HAP-1 (cell line): ENCODE data around the gene BANK1.

Experiments
- DNase-seq, 2 experiments: peaks; one replicate each; pipeline ENCODE4 v3.0.0-alpha.2; 2016 to 2020; ENCODE audit warnings: low spot score in 2 of 2
- H3K27me3 ChIP-seq: fragments of 250-450 bp; sonication (Bioruptor Pico); 2 replicates; pipeline ENCODE4 v1.5.1; 2020; ENCODE audit warnings: low read depth, mild to moderate bottlenecking, moderate library complexity
- H3K36me3 ChIP-seq: fragments of 250-450 bp; sonication (Bioruptor Pico); replicated peaks from 2 replicates; pipeline ENCODE4 v1.5.1; 2020; ENCODE audit warnings: mild to moderate bottlenecking
- H3K4me1 ChIP-seq: fragments of 250-450 bp; sonication (Bioruptor Pico); 2 replicates; pipeline ENCODE4 v1.5.1; 2020; ENCODE audit warnings: mild to moderate bottlenecking
- H3K4me3 ChIP-seq: fragments of 250-450 bp; sonication (Bioruptor Pico); 2 replicates; pipeline ENCODE4 v1.5.1; 2020; ENCODE audit warnings: mild to moderate bottlenecking, moderate library complexity
- H3K9me3 ChIP-seq: fragments of 250-450 bp; sonication (Bioruptor Pico); 2 replicates; pipeline ENCODE4 v1.5.1; 2020; ENCODE audit warnings: mild to moderate bottlenecking, moderate library complexity
- in situ Hi-C: fragments of 300-500 bp; cut with MboI; formaldehyde crosslinking; loops from 3 replicates; pipeline ENCODE4 v1.14.3; 2020; ENCODE audit warnings: low sequenced_read_pairs, inconsistent platforms, mixed read lengths

BANK1 gene

DNA sequence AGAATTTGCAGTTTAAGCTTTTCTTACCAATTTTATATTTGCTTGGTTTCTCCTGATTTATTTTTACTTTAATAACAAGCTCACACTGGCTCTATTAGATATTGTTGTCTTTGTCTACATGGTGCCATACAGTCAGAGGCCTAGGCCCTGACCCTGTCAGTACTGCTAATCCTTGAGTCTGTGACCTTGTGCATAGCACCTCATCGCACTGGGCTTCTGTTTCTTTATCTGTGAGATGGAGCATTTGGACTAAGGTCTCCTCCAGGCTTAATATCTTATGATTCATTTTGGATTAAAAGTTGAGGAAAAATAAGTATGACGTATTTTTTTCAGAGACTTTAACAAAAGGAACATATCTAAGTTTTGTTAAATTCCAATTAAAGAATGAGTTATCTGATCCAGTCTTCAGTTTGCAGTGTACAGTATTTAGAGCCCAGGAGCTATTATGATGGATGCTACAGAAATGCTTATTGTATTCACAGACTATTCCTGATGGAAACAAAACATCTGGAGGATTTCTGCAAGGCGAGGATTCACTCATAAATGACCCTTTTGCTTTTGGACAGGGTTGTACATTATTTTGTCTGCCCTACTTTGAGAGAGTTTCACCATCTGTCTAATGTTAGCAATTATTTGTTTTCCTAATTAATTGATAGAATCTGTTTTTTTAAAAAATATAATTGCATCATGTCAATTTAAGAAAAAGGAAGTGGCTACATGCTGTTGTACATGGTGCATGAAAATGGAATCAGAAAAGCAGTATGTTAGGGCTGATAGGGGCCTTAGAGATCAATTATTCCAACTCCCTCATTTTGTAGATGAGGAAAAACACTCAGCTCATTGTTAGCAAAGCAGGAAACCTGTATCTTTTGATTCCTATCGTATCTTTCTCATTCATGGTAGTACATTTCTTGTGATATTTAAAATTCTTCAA is 203.6 kb downstream of the BANK1 start:
- in situ Hi-C loops: no loop called here
- H3K36me3 ChIP-seq: no peaks in the 10 kb centered on the region
- DNase-seq: no peak
- H3K27me3 ChIP-seq: no peaks in the 10 kb centered on the region
- no peaks in the 10 kb centered on the region; the same call in 1 of the 2 replicates for H3K4me1 ChIP-seq
- H3K4me3 ChIP-seq: no peak overlapping the region
- no peaks in the 10 kb centered on the region for H3K9me3 ChIP-seq

GRCh38 chr4:102007959-102008425 is 217.5 kb downstream of the BANK1 start:
- in situ Hi-C loops: no loop called here
- no peak for DNase-seq
- Histone ChIP-seq H3K27me3 (no peaks in the 10 kb centered on the region), H3K36me3 (no peaks in the 10 kb centered on the region), H3K9me3 (no peaks in the 10 kb centered on the region), H3K4me1 (no peaks in the 10 kb centered on the region), H3K4me3 (no peak overlapping the region)

DNA sequence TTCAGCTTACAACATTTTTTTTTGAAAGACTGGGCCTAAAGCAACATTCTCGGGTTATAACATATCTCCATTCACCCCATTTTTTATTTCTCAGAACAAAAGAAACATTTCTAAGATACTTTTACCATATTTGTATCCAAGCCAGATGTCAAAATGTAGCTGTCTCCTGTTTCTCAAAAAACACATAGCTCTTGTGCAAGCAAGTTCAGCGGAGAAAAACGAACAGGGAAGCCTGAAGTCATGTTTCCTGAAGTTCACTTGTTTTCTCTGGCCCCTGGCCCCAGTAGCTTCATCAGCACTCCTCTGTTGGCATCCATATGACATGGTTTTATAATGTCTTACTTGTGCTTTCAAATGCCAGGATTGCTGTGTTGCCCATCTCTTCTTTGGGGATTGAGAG is 218.2 kb downstream of the BANK1 start:
- H3K36me3 ChIP-seq: no peaks in the 10 kb centered on the region
- H3K4me1 ChIP-seq: no peaks in the 10 kb centered on the region
- H3K27me3 ChIP-seq: no peaks in the 10 kb centered on the region
- DNase-seq: no peak
- H3K9me3 ChIP-seq: no peaks in the 10 kb centered on the region
- no peak overlapping the region for H3K4me3 ChIP-seq
- in situ Hi-C loops: no loop called here

- Histone ChIP-seq H3K4me1 (no peaks in the 10 kb centered on the region), H3K4me3 (no peak overlapping the region), H3K36me3 (no peaks in the 10 kb centered on the region), H3K27me3 (no peaks in the 10 kb centered on the region), H3K9me3 (no peaks in the 10 kb centered on the region)
- in situ Hi-C loops: no loop called here
- DNase-seq: no peak
These were observed 231.8 kb downstream of the BANK1 start for GRCh38 chr4:102022343-102022742.

- no peaks in the 10 kb centered on the region for H3K9me3 ChIP-seq
- H3K4me1 ChIP-seq: no peaks in the 10 kb centered on the region
- H3K27me3 ChIP-seq: no peaks in the 10 kb centered on the region
- no peak overlapping the region for H3K4me3 ChIP-seq
- in situ Hi-C loops: no loop called here
- DNase-seq: no peak
- no peaks in the 10 kb centered on the region for H3K36me3 ChIP-seq
These were observed 237.4 kb downstream of the BANK1 start for GRCh38 chr4:102027961-102028360.

DNA sequence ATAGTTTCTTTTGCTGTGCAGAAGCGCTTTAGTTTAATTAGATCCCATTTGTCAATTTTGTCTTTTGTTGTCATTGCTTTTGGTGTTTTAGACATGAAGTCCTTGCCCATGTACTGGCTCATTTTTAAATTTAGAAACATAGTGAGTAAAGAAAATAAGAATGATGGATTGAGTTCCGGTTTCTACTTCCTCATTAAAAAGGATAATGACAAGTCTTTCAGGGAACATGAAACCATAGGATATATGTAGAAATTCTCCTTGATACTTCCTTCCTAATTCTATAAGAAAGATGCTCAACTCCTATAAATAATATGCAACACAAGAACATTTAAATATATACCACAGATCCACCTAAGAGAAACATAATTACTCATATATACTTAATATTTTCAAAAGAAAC is 240.9 kb downstream of the BANK1 start:
- in situ Hi-C loops: no loop called here
- H3K9me3 ChIP-seq: no peaks in the 10 kb centered on the region

DNA sequence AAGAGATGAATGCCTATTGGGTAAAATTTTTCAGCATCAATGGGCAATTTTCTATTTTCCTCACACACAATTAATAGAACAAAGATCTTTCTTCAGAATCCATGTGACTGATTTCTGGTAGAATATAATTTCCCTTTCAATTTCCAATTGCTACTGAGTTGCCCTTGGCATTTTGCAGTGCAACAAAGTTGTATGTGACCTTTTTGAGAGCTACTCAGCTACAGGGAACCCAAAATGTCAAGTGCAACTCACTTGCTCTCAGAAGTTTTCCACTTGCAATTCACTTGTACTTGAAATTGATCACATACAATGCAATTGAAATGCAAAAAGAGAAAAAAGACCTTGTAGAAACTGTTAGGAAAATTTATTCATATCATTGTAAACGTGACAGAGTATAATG is 245.5 kb downstream of the BANK1 start:
- no peaks in the 10 kb centered on the region for H3K36me3 ChIP-seq
- H3K4me3 ChIP-seq: no peak overlapping the region
- H3K9me3 ChIP-seq: no peaks in the 10 kb centered on the region
- DNase-seq: no peak
- no peaks in the 10 kb centered on the region for H3K4me1 ChIP-seq
- in situ Hi-C loops: no loop called here
- H3K27me3 ChIP-seq: no peaks in the 10 kb centered on the region

More for the DNA sequence above, 240.9 kb downstream of the BANK1 start:
- Histone ChIP-seq H3K4me3 (no peak overlapping the region), H3K36me3 (no peaks in the 10 kb centered on the region), H3K27me3 (no peaks in the 10 kb centered on the region), H3K4me1 (no peaks in the 10 kb centered on the region)
- DNase-seq: no peak

DNA sequence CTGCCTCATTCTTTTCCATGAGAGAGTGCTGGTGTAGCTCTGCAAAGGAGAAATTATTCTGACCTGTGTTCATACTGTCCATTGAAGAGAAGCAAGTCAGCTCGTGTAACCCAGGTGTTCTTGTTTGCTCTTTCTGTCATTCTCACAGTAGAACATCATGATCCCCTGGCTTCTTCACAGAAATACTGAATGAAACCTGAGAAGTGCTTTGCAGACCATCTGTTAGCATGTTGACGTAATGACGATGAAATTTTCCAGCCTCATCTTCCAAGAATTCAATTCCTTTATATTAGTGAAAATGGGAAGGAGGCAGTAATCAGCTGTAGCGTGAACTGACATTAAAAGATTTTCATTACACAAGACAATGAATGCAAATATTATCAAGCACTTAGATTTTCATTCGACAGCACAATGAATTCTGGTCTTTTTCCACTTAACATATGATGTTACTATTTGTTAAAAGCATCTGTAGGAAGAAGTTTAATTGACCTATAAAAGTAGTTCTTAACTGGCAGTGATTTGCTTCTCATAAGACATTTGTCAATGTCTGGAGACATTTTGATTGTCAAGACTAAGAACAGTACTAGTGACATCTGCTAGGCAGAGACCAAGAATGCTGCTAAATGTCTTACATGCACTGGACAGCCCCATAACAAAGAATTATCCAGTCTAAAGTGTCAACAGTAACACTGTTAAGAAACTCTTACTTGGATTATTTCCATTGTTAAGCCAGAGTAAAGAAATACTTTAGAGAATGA is 246.3 kb downstream of the BANK1 start:
- Histone ChIP-seq H3K27me3 (no peaks in the 10 kb centered on the region), H3K9me3 (no peaks in the 10 kb centered on the region), H3K36me3 (no peaks in the 10 kb centered on the region), H3K4me1 (no peaks in the 10 kb centered on the region), H3K4me3 (no peak overlapping the region)
- in situ Hi-C loops: no loop called here
- no peak for DNase-seq

GRCh38 chr4:102037566-102037965 is 247.0 kb downstream of the BANK1 start:
- no peak overlapping the region for H3K4me3 ChIP-seq
- no peaks in the 10 kb centered on the region for H3K27me3 ChIP-seq
- no peaks in the 10 kb centered on the region for H3K9me3 ChIP-seq
- in situ Hi-C loops: no loop called here
- DNase-seq: no peak
- no peaks in the 10 kb centered on the region for H3K4me1 ChIP-seq
- no peaks in the 10 kb centered on the region for H3K36me3 ChIP-seq

GRCh38 chr4:102042871-102043802 is 252.6 kb downstream of the BANK1 start:
- Histone ChIP-seq H3K4me1 (no peaks in the 10 kb centered on the region), H3K9me3 (no peaks in the 10 kb centered on the region), H3K4me3 (no peak overlapping the region), H3K36me3 (no peaks in the 10 kb centered on the region), H3K27me3 (no peaks in the 10 kb centered on the region)
- DNase-seq: no peak
- in situ Hi-C loops: no loop called here

DNA sequence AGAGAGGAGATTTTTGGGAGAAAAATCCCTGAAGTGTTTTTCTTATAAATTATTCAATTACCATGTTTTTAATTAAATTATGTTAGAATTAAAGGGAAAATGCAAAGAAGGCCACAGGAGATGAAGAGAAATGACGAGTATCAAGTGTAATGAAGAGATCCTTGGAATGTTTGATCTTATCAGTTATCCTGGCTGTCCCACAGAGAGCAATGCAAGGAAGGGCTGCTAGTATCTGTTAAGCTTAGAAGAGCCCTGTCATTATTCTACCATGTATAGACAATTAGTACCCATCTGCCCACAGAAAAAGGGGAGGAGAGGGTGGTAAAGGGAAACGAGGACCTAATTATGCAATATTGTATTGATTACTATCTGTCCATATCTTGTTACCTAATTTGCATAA is 257.1 kb downstream of the BANK1 start:
- DNase-seq: no peak
- Histone ChIP-seq H3K4me3 (no peak overlapping the region), H3K27me3 (no peaks in the 10 kb centered on the region), H3K4me1 (no peaks in the 10 kb centered on the region), H3K36me3 (no peaks in the 10 kb centered on the region), H3K9me3 (no peaks in the 10 kb centered on the region)
- in situ Hi-C loops: no loop called here

DNA sequence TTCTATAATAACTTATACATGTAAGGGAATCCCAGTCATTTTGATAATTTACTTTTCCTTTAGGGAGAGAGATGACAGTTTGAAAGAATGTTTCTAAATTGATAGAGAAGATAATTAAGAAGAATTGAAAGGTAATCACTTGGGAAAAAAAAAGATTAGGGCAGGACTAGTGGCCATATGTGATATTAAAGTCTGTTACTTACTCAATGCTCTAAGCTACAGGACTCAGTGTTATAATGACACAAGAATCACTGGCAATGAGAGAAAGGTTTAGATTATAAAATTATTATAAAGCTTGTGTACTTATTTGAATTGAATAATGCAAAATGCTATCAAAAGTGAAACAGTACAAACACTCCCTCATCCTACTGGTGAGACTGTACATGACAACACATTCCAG is 265.3 kb downstream of the BANK1 start:
- DNase-seq: no peak
- in situ Hi-C loops: no loop called here
- Histone ChIP-seq H3K4me3 (no peak overlapping the region), H3K9me3 (no peaks in the 10 kb centered on the region), H3K27me3 (no peaks in the 10 kb centered on the region), H3K36me3 (no peaks in the 10 kb centered on the region), H3K4me1 (peaks cover 5% of the 10 kb centered on the region; the same call in 1 of the 2 replicates)

DNA sequence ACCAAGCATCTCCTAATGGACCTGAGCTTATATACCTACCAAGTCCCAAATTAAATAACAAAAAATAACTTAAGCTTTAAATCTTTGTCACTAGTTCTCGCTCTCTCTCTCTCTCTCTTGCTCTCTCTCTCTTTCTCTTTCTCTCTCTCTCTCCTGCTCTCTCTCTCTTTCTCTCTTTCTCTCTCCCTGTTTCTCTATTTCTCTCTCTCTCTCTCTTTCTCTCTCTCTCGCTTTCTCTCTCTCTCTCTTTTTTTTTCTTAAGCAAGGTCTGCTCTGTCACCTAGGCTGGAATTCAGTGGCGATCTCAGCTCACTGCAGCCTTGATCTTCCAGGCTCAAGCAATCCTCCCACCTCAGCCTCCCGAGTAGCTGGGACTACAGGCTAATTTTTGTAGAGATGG is 266.6 kb downstream of the BANK1 start:
- Histone ChIP-seq H3K4me1 (peaks cover 5% of the 10 kb centered on the region; the same call in 1 of the 2 replicates), H3K9me3 (no peaks in the 10 kb centered on the region), H3K27me3 (no peaks in the 10 kb centered on the region), H3K36me3 (no peaks in the 10 kb centered on the region), H3K4me3 (no peak overlapping the region)
- DNase-seq: no peak
- in situ Hi-C loops: no loop called here
